Natural killer cell (primary cell): Measurements from ENCODE around the gene CALD1. TPM values are rescaled to one million over a fixed set of nuclear protein-coding genes. Genes with fewer than 3 reads are reported as not detected.

ENCODE experiments used
- ATAC-seq, 3 donors: fragments of 150-1000 bp in 2 of 3; fragments of 200-7000 bp in 1 of 3; cut with Tn5 transposase; 1 replicate in 1 of 3; 2 replicates in 2 of 3; pipeline ENCODE4 v1.10.0; 2021; ENCODE audit warnings: mild to moderate bottlenecking in 2 of 3, moderate library complexity in 2 of 3
- DNase-seq, 2 donors: peaks; one replicate each; pipeline versions ENCODE4 v3.0.0 to v3.0.0-alpha.2; 2013 to 2021; ENCODE audit warnings: mixed read lengths in 1 of 2
- H3K27ac ChIP-seq: one replicate; pipeline ENCODE4 v1.5.1; 2013; ENCODE audit warnings: mild to moderate bottlenecking, low read length
- H3K27me3 ChIP-seq: one replicate; pipeline ENCODE4 v1.6.1; 2013; ENCODE audit warnings: low read length; ENCODE audit not compliant: control insufficient read depth, insufficient read depth
- H3K36me3 ChIP-seq: one replicate; pipeline ENCODE4 v1.6.1; 2013; ENCODE audit warnings: low read length; ENCODE audit not compliant: control insufficient read depth, insufficient read depth
- H3K4me1 ChIP-seq: one replicate; pipeline ENCODE4 v1.6.1; 2013; ENCODE audit warnings: low read length; ENCODE audit not compliant: control insufficient read depth, insufficient read depth
- H3K4me3 ChIP-seq: one replicate; pipeline ENCODE4 v1.5.1; 2013; ENCODE audit warnings: low read length
- H3K9me3 ChIP-seq: one replicate; pipeline ENCODE4 v1.6.1; 2013; ENCODE audit warnings: low read length; ENCODE audit not compliant: control insufficient read depth, insufficient read depth
- H3K27ac Mint-ChIP-seq, 2 donors: one replicate each; pipeline ENCODE4 v1.8.0; 2022; ENCODE audit warnings: mild to moderate bottlenecking in 2 of 2, mixed read lengths in 2 of 2, moderate library complexity in 1 of 2
- H3K27me3 Mint-ChIP-seq, 2 donors: one replicate each; pipeline ENCODE4 v1.8.0; 2022; ENCODE audit warnings: low read depth in 2 of 2, mixed read lengths in 2 of 2
- H3K36me3 Mint-ChIP-seq: one replicate; pipeline ENCODE4 v1.8.0; 2022; ENCODE audit warnings: mixed read lengths
- H3K4me1 Mint-ChIP-seq, 2 donors: one replicate each; pipeline ENCODE4 v1.8.0; 2022; ENCODE audit warnings: mixed read lengths in 2 of 2
- H3K4me3 Mint-ChIP-seq: one replicate; pipeline ENCODE4 v1.8.0; 2022; ENCODE audit warnings: mild to moderate bottlenecking, moderate library complexity, mixed read lengths
- H3K9me3 Mint-ChIP-seq, 2 donors: one replicate each; pipeline ENCODE4 v1.8.0; 2022; ENCODE audit warnings: mixed read lengths in 2 of 2
- CTCF ChIP-seq: fragments of 200-600 bp; IDR thresholded peaks from one replicate; pipeline ENCODE4 v1.8.0; 2022; ENCODE audit warnings: antibody characterized with exemption
- WGBS: methylation state at CpG from one replicate; pipeline ENCODE4 v1.1.7; 2013; ENCODE audit warnings: missing lambda C conversion rate; ENCODE audit not compliant: insufficient coverage; 5-methylcytosine and 5-hydroxymethylcytosine counted together
- intact Hi-C: fragments of 100-400 bp; cut with micrococcal nuclease; formaldehyde crosslinking; loops from one replicate; pipeline ENCODE4 v1.14.2; 2022
- total RNA-seq, 4 donors: library from RNA; stranded (reverse); fragments of 120-200 nt in 1 of 4; gene quantifications; one replicate each; pipeline versions ENCODE4 v1.2.3 to v1.2.4, GENCODE V29; 2013 to 2022

Gene CALD1
- total RNA-seq, 3 donors from 2014 or later (not counting 1 experiment from before 2014, with no cell fraction given): 0.14 to 2.5 (median 1.0) TPM

GRCh38 chr7:134919240-134919641, 139.8 kb downstream of the CALD1 start:
- H3K36me3 Mint-ChIP-seq: no peaks in the 10 kb centered on the region
- no peak overlapping the region for H3K4me3 Mint-ChIP-seq
- H3K4me1 Mint-ChIP-seq: no peaks in the 10 kb centered on the region
- H3K4me3 ChIP-seq: no peak overlapping the region
- H3K27me3 Mint-ChIP-seq: peaks cover 14 to 15% of the 10 kb centered on the region in 2 donors
- H3K27me3 ChIP-seq: no peaks in the 10 kb centered on the region
- ATAC-seq (no peak), DNase-seq (no peak)
- no peak overlapping the region for H3K27ac Mint-ChIP-seq
- H3K27ac ChIP-seq: no peak overlapping the region
- no peak for TF ChIP-seq CTCF
- no peaks in the 10 kb centered on the region for H3K9me3 Mint-ChIP-seq
- no peaks in the 10 kb centered on the region for H3K9me3 ChIP-seq
- no peaks in the 10 kb centered on the region for H3K36me3 ChIP-seq
- H3K4me1 ChIP-seq: no peaks in the 10 kb centered on the region
- intact Hi-C loops: no loop called here

- no peaks in the 10 kb centered on the region for H3K36me3 Mint-ChIP-seq
- H3K4me1 Mint-ChIP-seq: no peaks in the 10 kb centered on the region
- no peak for TF ChIP-seq CTCF
- H3K36me3 ChIP-seq: no peaks in the 10 kb centered on the region
- H3K27ac ChIP-seq: no peak overlapping the region
- WGBS: 100% methylated on average over 2 of the region's 2 CpGs
- ATAC-seq: no peak
- H3K27me3 Mint-ChIP-seq: peaks cover 9 to 10% of the 10 kb centered on the region in 2 donors
- no peaks in the 10 kb centered on the region for H3K9me3 Mint-ChIP-seq
- no peak overlapping the region for H3K27ac Mint-ChIP-seq
- H3K4me1 ChIP-seq: no peaks in the 10 kb centered on the region
- intact Hi-C loops: no loop called here
- H3K4me3 Mint-ChIP-seq: no peak overlapping the region
- DNase-seq: no peak
- no peaks in the 10 kb centered on the region for H3K27me3 ChIP-seq
- H3K9me3 ChIP-seq: no peaks in the 10 kb centered on the region
- H3K4me3 ChIP-seq: no peak overlapping the region
These were observed 140.8 kb downstream of the CALD1 start for GRCh38 chr7:134920026-134920753.

GRCh38 chr7:134922720-134923704, 143.6 kb downstream of the CALD1 start:
- intact Hi-C loops: no loop called here

More at GRCh38 chr7:134922720-134923704, 143.6 kb downstream of the CALD1 start:
- H3K4me3 ChIP-seq: no peak overlapping the region
- H3K27me3 Mint-ChIP-seq: peaks cover 6% of the 10 kb centered on the region in 2 donors
- DNase-seq: no peak
- no peak for TF ChIP-seq CTCF
- H3K4me3 Mint-ChIP-seq: no peak overlapping the region
- ATAC-seq: no peak
- no peak overlapping the region for H3K27ac ChIP-seq
- no peak overlapping the region for H3K27ac Mint-ChIP-seq
- H3K9me3 ChIP-seq: no peaks in the 10 kb centered on the region
- no peaks in the 10 kb centered on the region for H3K4me1 ChIP-seq
- H3K4me1 Mint-ChIP-seq: no peaks in the 10 kb centered on the region
- WGBS: 91% methylated on average over 5 of the region's 5 CpGs
- no peaks in the 10 kb centered on the region for H3K27me3 ChIP-seq
- no peaks in the 10 kb centered on the region for H3K9me3 Mint-ChIP-seq
- no peaks in the 10 kb centered on the region for H3K36me3 Mint-ChIP-seq
- no peaks in the 10 kb centered on the region for H3K36me3 ChIP-seq
